Neural cell (in vitro differentiated cells): ENCODE data around the gene MYO15A. TPM values are rescaled to one million over a fixed set of nuclear protein-coding genes. Genes with fewer than 3 reads are reported as not detected.

ENCODE experiments used
- H2AFZ ChIP-seq: fragments of 200-600, 300-800 bp; sonication (generic), shearing (Covaris generic); 2 replicates; pipeline ENCODE4 v1.6.0; 2014; ENCODE audit warnings: low read depth, mild to moderate bottlenecking, antibody characterized with exemption, low read length, moderate library complexity
- H3F3A ChIP-seq: fragments of 200-600 bp; shearing (Covaris generic); 2 replicates; pipeline ENCODE4 v1.6.1; 2016; ENCODE audit warnings: mild to moderate bottlenecking, moderate library complexity, mixed read lengths, antibody characterized with exemption, low read length; ENCODE audit not compliant: insufficient read depth, poor library complexity, severe bottlenecking
- H3K27ac ChIP-seq: fragments of 200-600, 300-800 bp; sonication (generic), shearing (Covaris generic); 2 replicates; pipeline ENCODE4 v1.5.1; 2014; ENCODE audit warnings: mild to moderate bottlenecking, low read length, moderate library complexity
- H3K27me3 ChIP-seq: fragments of 300-800, 200-600 bp; sonication (generic), shearing (Covaris generic); 2 replicates; pipeline ENCODE4 v1.6.0; 2014; ENCODE audit warnings: mild to moderate bottlenecking, low read depth, low read length, moderate library complexity; ENCODE audit not compliant: insufficient read depth
- H3K36me3 ChIP-seq: fragments of 300-800, 200-600 bp; sonication (generic), shearing (Covaris generic); 2 replicates; pipeline ENCODE4 v1.5.1; 2014; ENCODE audit warnings: mild to moderate bottlenecking, antibody characterized with exemption, low read length, moderate library complexity; ENCODE audit not compliant: insufficient read depth
- H3K4me2 ChIP-seq: fragments of 300-800, 200-600 bp; sonication (generic), shearing (Covaris generic); 2 replicates; pipeline ENCODE4 v1.6.0; 2014; ENCODE audit warnings: mild to moderate bottlenecking, low read length
- H3K4me3 ChIP-seq: fragments of 300-800, 200-600 bp; sonication (generic), shearing (Covaris generic); 2 replicates; pipeline ENCODE4 v1.5.1; 2014; ENCODE audit warnings: mild to moderate bottlenecking, low read length, moderate library complexity
- H3K79me2 ChIP-seq: fragments of 200-600 bp; shearing (Covaris generic); replicated peaks from 2 replicates; pipeline ENCODE4 v1.6.0; 2014; ENCODE audit warnings: mild to moderate bottlenecking, low read length, moderate library complexity; ENCODE audit not compliant: insufficient read depth
- H3K9ac ChIP-seq: fragments of 300-800, 200-600 bp; sonication (generic), shearing (Covaris generic); 2 replicates; pipeline ENCODE4 v1.6.1; 2016; ENCODE audit warnings: mild to moderate bottlenecking, low read length, mixed read lengths
- H3K9me2 ChIP-seq: fragments of 200-600 bp; shearing (Covaris generic); 2 replicates; pipeline ENCODE4 v1.6.1; 2016; ENCODE audit warnings: mild to moderate bottlenecking, low read length, mixed read lengths; ENCODE audit not compliant: insufficient read depth
- H3K9me3 ChIP-seq: fragments of 200-600, 300-800 bp; sonication (generic), shearing (Covaris generic); 2 replicates; pipeline ENCODE4 v1.6.1; 2016; ENCODE audit warnings: mild to moderate bottlenecking, mixed run types, low read length, moderate library complexity, mixed read lengths
- H4K20me1 ChIP-seq: fragments of 200-600 bp; shearing (Covaris generic); 2 replicates; pipeline ENCODE4 v1.6.1; 2016; ENCODE audit warnings: mild to moderate bottlenecking, mixed run types; ENCODE audit not compliant: insufficient read depth
- CTCF ChIP-seq: fragments of 450-650 bp; IDR thresholded peaks from 2 replicates; pipeline ENCODE4 v1.5.1; 2014; ENCODE audit warnings: antibody characterized with exemption, mild to moderate bottlenecking, moderate library complexity; ENCODE audit not compliant: poor library complexity, severe bottlenecking
- EP300 ChIP-seq: fragments of 450-650 bp; conservative IDR thresholded peaks from 2 replicates; pipeline ENCODE4 v1.6.1; 2014; ENCODE audit warnings: antibody characterized with exemption, mild to moderate bottlenecking, moderate library complexity; ENCODE audit not compliant: poor library complexity, severe bottlenecking
- EZH2 ChIP-seq: fragments of 200-600, 300-800 bp; shearing (Covaris generic), sonication (generic); IDR thresholded peaks from 2 replicates; pipeline ENCODE4 v1.6.1; 2014; ENCODE audit warnings: antibody characterized with exemption, low read length, borderline replicate concordance, mild to moderate bottlenecking; ENCODE audit not compliant: insufficient read depth, poor library complexity, severe bottlenecking
- MXI1 ChIP-seq: fragments of 450-650 bp; conservative IDR thresholded peaks from 2 replicates; pipeline ENCODE4 v1.6.1; 2014; ENCODE audit warnings: antibody characterized with exemption, mild to moderate bottlenecking; ENCODE audit not compliant: poor library complexity, severe bottlenecking
- POLR2AphosphoS5 ChIP-seq: IDR thresholded peaks from 2 replicates; pipeline ENCODE4 v1.6.1; 2012
- RAD21 ChIP-seq: fragments of 450-650 bp; conservative IDR thresholded peaks from 2 replicates; pipeline ENCODE4 v1.6.1; 2014; ENCODE audit warnings: antibody characterized with exemption, mild to moderate bottlenecking, moderate library complexity
- SMC3 ChIP-seq: fragments of 450-650 bp; conservative IDR thresholded peaks from 2 replicates; pipeline ENCODE4 v1.6.1; 2014; ENCODE audit warnings: antibody characterized with exemption, mild to moderate bottlenecking, moderate library complexity; ENCODE audit not compliant: poor library complexity
- TAF1 ChIP-seq: IDR thresholded peaks from 2 replicates; pipeline ENCODE4 v1.6.1; 2012; ENCODE audit warnings: low read depth
- polyA plus RNA-seq: library from polyadenylated mRNA; depleted of rRNA; stranded (reverse); fragments of >200 nt; gene quantifications from 2 replicates; pipeline ENCODE4 v1.2.3, GENCODE V29; 2014
- TF ChIP-seq, protein P1 (sequence below): IDR thresholded peaks from 2 replicates; pipeline ENCODE4 v1.6.1; 2012; ENCODE audit warnings: borderline replicate concordance

The MYO15A gene
- polyA plus RNA-seq, 1 donor from 2014 or later, result 1.9 TPM

- Histone ChIP-seq H3K79me2 (peaks cover 5% of the 10 kb centered on the region), H2AFZ (no peak overlapping the region), H3F3A (no peaks in the 10 kb centered on the region), H3K4me3 (no peak overlapping the region), H4K20me1 (peaks cover 6% of the 10 kb centered on the region), H3K9ac (no peak overlapping the region), H3K4me2 (no peak overlapping the region), H3K9me3 (no peaks in the 10 kb centered on the region), H3K27ac (no peak overlapping the region), H3K9me2 (no peaks in the 10 kb centered on the region), H3K27me3 (no peaks in the 10 kb centered on the region), H3K36me3 (no peaks in the 10 kb centered on the region)
- no peak for TF ChIP-seq SMC3
Observed at GRCh38 chr17:18179804-18180203, 71.2 kb downstream of the MYO15A start.

GRCh38 chr17:18181358-18181757, 72.8 kb downstream of the MYO15A start:
- Histone ChIP-seq H3K4me2 (no peak overlapping the region), H3K27ac (no peak overlapping the region), H2AFZ (no peak overlapping the region), H4K20me1 (peaks cover 21% of the 10 kb centered on the region), H3F3A (no peaks in the 10 kb centered on the region), H3K9me2 (no peaks in the 10 kb centered on the region), H3K79me2 (peaks cover 20% of the 10 kb centered on the region), H3K36me3 (no peaks in the 10 kb centered on the region), H3K9me3 (no peaks in the 10 kb centered on the region), H3K9ac (no peak overlapping the region), H3K4me3 (no peak overlapping the region), H3K27me3 (no peaks in the 10 kb centered on the region)
- TF ChIP-seq EP300 (no peak), EZH2 (no peak), RAD21 (no peak), MXI1 (no peak), SMC3 (no peak), POLR2AphosphoS5 (no peak)
- TF ChIP-seq, protein P1, sequence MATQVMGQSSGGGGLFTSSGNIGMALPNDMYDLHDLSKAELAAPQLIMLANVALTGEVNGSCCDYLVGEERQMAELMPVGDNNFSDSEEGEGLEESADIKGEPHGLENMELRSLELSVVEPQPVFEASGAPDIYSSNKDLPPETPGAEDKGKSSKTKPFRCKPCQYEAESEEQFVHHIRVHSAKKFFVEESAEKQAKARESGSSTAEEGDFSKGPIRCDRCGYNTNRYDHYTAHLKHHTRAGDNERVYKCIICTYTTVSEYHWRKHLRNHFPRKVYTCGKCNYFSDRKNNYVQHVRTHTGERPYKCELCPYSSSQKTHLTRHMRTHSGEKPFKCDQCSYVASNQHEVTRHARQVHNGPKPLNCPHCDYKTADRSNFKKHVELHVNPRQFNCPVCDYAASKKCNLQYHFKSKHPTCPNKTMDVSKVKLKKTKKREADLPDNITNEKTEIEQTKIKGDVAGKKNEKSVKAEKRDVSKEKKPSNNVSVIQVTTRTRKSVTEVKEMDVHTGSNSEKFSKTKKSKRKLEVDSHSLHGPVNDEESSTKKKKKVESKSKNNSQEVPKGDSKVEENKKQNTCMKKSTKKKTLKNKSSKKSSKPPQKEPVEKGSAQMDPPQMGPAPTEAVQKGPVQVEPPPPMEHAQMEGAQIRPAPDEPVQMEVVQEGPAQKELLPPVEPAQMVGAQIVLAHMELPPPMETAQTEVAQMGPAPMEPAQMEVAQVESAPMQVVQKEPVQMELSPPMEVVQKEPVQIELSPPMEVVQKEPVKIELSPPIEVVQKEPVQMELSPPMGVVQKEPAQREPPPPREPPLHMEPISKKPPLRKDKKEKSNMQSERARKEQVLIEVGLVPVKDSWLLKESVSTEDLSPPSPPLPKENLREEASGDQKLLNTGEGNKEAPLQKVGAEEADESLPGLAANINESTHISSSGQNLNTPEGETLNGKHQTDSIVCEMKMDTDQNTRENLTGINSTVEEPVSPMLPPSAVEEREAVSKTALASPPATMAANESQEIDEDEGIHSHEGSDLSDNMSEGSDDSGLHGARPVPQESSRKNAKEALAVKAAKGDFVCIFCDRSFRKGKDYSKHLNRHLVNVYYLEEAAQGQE, result no peak

DNA sequence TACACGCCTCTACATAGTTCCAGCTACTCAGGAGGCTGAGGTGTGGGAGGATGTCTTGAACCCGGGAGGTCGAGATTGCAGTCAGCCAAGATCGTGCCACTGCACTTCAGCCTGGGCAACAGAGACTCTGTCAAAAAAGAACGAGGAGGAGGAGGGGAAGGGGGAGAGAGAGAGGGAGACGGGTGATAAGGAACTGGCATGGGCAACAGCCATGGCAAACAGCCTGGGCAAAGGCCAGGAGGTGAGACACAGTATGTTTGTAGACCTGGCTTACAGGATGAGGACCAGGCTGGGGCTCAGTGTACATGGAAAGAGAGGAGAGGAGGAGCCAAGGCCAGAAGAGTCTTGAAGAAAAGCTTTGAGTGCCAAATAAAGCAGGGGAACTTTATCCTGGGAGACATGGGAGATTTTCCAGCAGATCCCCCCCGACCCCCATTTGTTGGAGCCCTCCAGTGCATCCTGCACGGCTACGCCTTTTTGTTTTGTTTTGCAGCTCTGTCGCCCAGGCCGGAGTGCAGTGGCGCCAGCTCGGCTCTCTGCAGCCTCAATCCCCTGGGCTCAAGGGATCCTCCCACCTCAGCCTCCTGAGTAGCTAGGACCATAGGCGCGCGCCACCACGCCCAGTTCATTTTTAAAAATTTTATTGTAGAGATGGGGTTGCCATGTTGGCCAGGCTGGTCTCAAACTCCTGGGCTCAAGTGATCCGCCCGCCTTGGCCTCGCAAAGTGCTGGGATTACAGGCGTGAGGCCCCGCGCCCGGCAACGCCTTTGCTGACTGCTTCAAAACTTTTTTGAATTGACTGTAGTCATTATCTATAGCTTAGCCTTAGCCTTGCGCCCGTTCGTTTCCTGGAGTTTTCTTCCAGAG, 73.8 kb downstream of the MYO15A start:
- H3K27me3 ChIP-seq, result no peaks in the 10 kb centered on the region
- TF ChIP-seq POLR2AphosphoS5 (no peak), TAF1 (no peak), EP300 (no peak), CTCF (no peak), EZH2 (no peak)
- TF ChIP-seq, protein P1, result peak; percentile 3

More for the DNA sequence above, 73.8 kb downstream of the MYO15A start:
- H4K20me1 ChIP-seq, result peaks cover 29% of the 10 kb centered on the region
- H3K9me2 ChIP-seq, result no peaks in the 10 kb centered on the region
- H3K27ac ChIP-seq, result peak overlapping the region; percentile 94
- H3K36me3 ChIP-seq, result no peaks in the 10 kb centered on the region
- H3K79me2 ChIP-seq, result peaks cover 30% of the 10 kb centered on the region
- H3K9ac ChIP-seq, result peak overlapping the region; percentile 84
- no peaks in the 10 kb centered on the region for H3F3A ChIP-seq
- peak overlapping the region; percentile 46 for H2AFZ ChIP-seq
- H3K9me3 ChIP-seq, result no peaks in the 10 kb centered on the region
- peak overlapping the region; percentile 18 for H3K4me2 ChIP-seq
- peak overlapping the region; percentile 99 for H3K4me3 ChIP-seq
